HG03095 (cell line): Measurements from ENCODE around the gene SMG1.
"Not testable (repeated sequence)": the region's sequence is repeated elsewhere in the genome, so short reads cannot be mapped to it uniquely, and the experiment has no call there.

Source experiments
- ATAC-seq: cut with Tn5 transposase; IDR thresholded peaks from one replicate; pipeline ENCODE4 v1.9.1; 2021; ENCODE audit warnings: moderate library complexity; ENCODE audit not compliant: unreplicated experiment

SMG1 gene

GRCh38 chr16:18936727-18937340 is 10.6 kb upstream of the SMG1 start:
- no peak for ATAC-seq

GRCh38 chr16:18933501-18933900 is 7.3 kb upstream of the SMG1 start:
- no peak for ATAC-seq

GRCh38 chr16:18932243-18932987 is 6.2 kb upstream of the SMG1 start:
- ATAC-seq, result no peak

- ATAC-seq, result no peak
These were observed 5.5 kb upstream of the SMG1 start for GRCh38 chr16:18931756-18932155.

- ATAC-seq, result not testable (repeated sequence)
These were observed 3.9 kb upstream of the SMG1 start for GRCh38 chr16:18930095-18930494.

GRCh38 chr16:18928073-18928472 is 1.9 kb upstream of the SMG1 start:
- ATAC-seq, result not testable (repeated sequence)

- ATAC-seq, result peak; percentile 40
These were observed 808 bp downstream of the SMG1 start for GRCh38 chr16:18925215-18925985.

- ATAC-seq, result not testable (repeated sequence)
These were observed 2.3 kb downstream of the SMG1 start for GRCh38 chr16:18923935-18924334.

GRCh38 chr16:18923124-18923523 is 3.1 kb downstream of the SMG1 start:
- not testable (repeated sequence) for ATAC-seq

- ATAC-seq, result not testable (repeated sequence)
These were observed 16.6 kb downstream of the SMG1 start for GRCh38 chr16:18909585-18909984.

GRCh38 chr16:18908716-18909115 is 17.5 kb downstream of the SMG1 start:
- ATAC-seq, result not testable (repeated sequence)

GRCh38 chr16:18902778-18903177 is 23.4 kb downstream of the SMG1 start:
- not testable (repeated sequence) for ATAC-seq

- ATAC-seq, result not testable (repeated sequence)
These were observed 24.2 kb downstream of the SMG1 start for GRCh38 chr16:18902044-18902443.

- not testable (repeated sequence) for ATAC-seq
These were observed 25.0 kb downstream of the SMG1 start for GRCh38 chr16:18901194-18901593.

- not testable (repeated sequence) for ATAC-seq
These were observed 41.8 kb downstream of the SMG1 start for GRCh38 chr16:18884456-18884855.

- ATAC-seq, result not testable (repeated sequence)
These were observed 48.5 kb downstream of the SMG1 start for GRCh38 chr16:18877734-18878133.

- not testable (repeated sequence) for ATAC-seq
These were observed 48.9 kb downstream of the SMG1 start for GRCh38 chr16:18877259-18877658.

- ATAC-seq, result not testable (repeated sequence)
These were observed 49.9 kb downstream of the SMG1 start for GRCh38 chr16:18876301-18876700.

- ATAC-seq, result not testable (repeated sequence)
These were observed 57.0 kb downstream of the SMG1 start for GRCh38 chr16:18869043-18869771.

- not testable (repeated sequence) for ATAC-seq
These were observed 59.9 kb downstream of the SMG1 start for GRCh38 chr16:18866277-18866823.

- not testable (repeated sequence) for ATAC-seq
These were observed 63.3 kb downstream of the SMG1 start for GRCh38 chr16:18862891-18863290.
